Liver (tissue), 3 donors: ENCODE data around the gene PZP.

ENCODE experiments used
- EGR1 ChIP-seq, 2 donors: IDR thresholded peaks; 2 replicates each; pipeline ENCODE4 v1.6.1; 2016 to 2018; ENCODE audit warnings: antibody characterized with exemption in 2 of 2, low read depth in 2 of 2
- FOXA1 ChIP-seq: IDR thresholded peaks from 2 replicates; pipeline ENCODE4 v1.6.1; 2016; ENCODE audit warnings: antibody characterized with exemption
- GABPA ChIP-seq, 2 donors: IDR thresholded peaks in 1 of 2; conservative IDR thresholded peaks in 1 of 2; 2 replicates each; pipeline ENCODE4 v1.6.1; 2016; ENCODE audit warnings: antibody characterized with exemption in 2 of 2, mild to moderate bottlenecking in 1 of 2, moderate library complexity in 1 of 2
- HNF4A ChIP-seq, 2 donors: conservative IDR thresholded peaks; 2 replicates each; pipeline ENCODE4 v1.6.1; 2016; ENCODE audit warnings: antibody characterized with exemption in 2 of 2, mild to moderate bottlenecking in 2 of 2
- JUND ChIP-seq, 2 donors: IDR thresholded peaks; 2 replicates each; pipeline ENCODE4 v1.6.1; 2016; ENCODE audit warnings: antibody characterized with exemption in 2 of 2
- RAD21 ChIP-seq, 2 donors: IDR thresholded peaks; 2 replicates each; pipeline ENCODE4 v1.6.1; 2016; ENCODE audit warnings: antibody characterized with exemption in 2 of 2, mild to moderate bottlenecking in 2 of 2
- SP1 ChIP-seq: IDR thresholded peaks from 2 replicates; pipeline ENCODE4 v1.6.1; 2018; ENCODE audit warnings: antibody characterized with exemption, mild to moderate bottlenecking
- TAF1 ChIP-seq: conservative IDR thresholded peaks from 2 replicates; pipeline ENCODE4 v1.6.1; 2016; ENCODE audit warnings: antibody characterized with exemption, mild to moderate bottlenecking
- YY1 ChIP-seq: IDR thresholded peaks from 2 replicates; pipeline ENCODE4 v1.6.1; 2016; ENCODE audit warnings: antibody characterized with exemption, mild to moderate bottlenecking
- TF ChIP-seq, protein P1 (sequence below): fragments of 150-350 bp; IDR thresholded peaks from 2 replicates; pipeline ENCODE4 v1.5.1; 2017; ENCODE audit warnings: improper control_type of control experiment, low read depth, low read length; ENCODE audit not compliant: missing input control
- TF ChIP-seq, protein P2 (sequence below): IDR thresholded peaks from 2 replicates; pipeline ENCODE4 v1.6.1; 2016; ENCODE audit warnings: antibody characterized with exemption, mild to moderate bottlenecking
- TF ChIP-seq, protein P3 (sequence below): IDR thresholded peaks from 2 replicates; pipeline ENCODE4 v1.6.1; 2016; ENCODE audit warnings: antibody characterized with exemption
- TF ChIP-seq, protein P4 (sequence below): IDR thresholded peaks from 2 replicates; pipeline ENCODE4 v1.6.1; 2016; ENCODE audit warnings: antibody characterized with exemption
- TF ChIP-seq, protein P5 (sequence below): IDR thresholded peaks from 2 replicates; pipeline ENCODE4 v1.6.1; 2016; ENCODE audit warnings: antibody characterized with exemption
- donor health status: healthy.
- donor health status: healthy.

DNA sequence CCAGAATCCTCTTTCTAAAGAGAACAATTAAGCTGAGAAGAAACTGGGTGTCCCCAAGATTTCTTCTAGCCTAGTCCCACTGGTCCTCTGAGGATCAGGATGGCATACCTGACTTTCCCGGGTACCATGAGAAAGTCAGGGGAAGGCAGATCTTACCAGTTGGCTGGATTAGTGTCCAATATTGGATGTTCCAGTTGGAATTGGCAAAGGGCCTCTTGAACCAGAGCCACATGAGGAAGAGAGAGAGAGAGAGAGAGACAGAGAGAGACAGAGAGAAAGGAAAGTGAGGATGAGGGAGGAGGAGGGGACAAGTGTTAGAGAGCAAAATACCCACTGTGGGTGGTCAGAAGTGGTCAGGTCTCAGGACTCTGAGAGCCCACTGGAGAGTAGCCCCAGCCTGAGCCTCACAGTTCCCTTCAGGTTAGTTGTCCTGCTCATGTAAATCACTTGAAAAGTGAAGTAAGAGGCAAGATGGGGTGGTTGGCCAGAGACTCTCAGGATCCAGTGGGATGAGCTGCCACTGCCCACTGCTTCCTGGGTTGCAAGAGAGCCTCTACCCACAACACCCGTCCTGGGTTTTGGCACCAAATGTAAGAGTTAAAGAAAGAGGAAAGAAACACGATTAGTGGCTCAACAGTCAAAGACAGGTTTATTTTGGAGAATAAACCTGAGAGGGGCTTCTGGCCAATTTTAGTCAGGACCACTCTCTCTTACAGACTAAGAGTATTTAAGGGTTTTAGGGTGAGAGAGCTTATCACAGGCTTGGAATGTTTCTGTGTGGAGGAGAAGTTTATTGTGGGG is 64.1 kb downstream of the PZP start:
- TF ChIP-seq TAF1 (no peak), RAD21 (IDR thresholded peaks at IDR 0.05) (peak in 1 of 2 donors; percentile 25), SP1 (no peak), GABPA (IDR thresholded peaks at IDR 0.05 in 1 of 2, conservative IDR thresholded peaks at IDR 0.05 in 1 of 2) (no peak), JUND (IDR thresholded peaks at IDR 0.05) (no peak), EGR1 (IDR thresholded peaks at IDR 0.05; ENCODE audit: low read depth in 2 of 2) (no peak), YY1 (peak; percentile 16), HNF4A (conservative IDR thresholded peaks at IDR 0.05) (peak in 1 of 2 donors; percentile 20), FOXA1 (no peak)
- TF ChIP-seq, protein P1, sequence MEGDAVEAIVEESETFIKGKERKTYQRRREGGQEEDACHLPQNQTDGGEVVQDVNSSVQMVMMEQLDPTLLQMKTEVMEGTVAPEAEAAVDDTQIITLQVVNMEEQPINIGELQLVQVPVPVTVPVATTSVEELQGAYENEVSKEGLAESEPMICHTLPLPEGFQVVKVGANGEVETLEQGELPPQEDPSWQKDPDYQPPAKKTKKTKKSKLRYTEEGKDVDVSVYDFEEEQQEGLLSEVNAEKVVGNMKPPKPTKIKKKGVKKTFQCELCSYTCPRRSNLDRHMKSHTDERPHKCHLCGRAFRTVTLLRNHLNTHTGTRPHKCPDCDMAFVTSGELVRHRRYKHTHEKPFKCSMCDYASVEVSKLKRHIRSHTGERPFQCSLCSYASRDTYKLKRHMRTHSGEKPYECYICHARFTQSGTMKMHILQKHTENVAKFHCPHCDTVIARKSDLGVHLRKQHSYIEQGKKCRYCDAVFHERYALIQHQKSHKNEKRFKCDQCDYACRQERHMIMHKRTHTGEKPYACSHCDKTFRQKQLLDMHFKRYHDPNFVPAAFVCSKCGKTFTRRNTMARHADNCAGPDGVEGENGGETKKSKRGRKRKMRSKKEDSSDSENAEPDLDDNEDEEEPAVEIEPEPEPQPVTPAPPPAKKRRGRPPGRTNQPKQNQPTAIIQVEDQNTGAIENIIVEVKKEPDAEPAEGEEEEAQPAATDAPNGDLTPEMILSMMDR, result no peak
- TF ChIP-seq, protein P2, sequence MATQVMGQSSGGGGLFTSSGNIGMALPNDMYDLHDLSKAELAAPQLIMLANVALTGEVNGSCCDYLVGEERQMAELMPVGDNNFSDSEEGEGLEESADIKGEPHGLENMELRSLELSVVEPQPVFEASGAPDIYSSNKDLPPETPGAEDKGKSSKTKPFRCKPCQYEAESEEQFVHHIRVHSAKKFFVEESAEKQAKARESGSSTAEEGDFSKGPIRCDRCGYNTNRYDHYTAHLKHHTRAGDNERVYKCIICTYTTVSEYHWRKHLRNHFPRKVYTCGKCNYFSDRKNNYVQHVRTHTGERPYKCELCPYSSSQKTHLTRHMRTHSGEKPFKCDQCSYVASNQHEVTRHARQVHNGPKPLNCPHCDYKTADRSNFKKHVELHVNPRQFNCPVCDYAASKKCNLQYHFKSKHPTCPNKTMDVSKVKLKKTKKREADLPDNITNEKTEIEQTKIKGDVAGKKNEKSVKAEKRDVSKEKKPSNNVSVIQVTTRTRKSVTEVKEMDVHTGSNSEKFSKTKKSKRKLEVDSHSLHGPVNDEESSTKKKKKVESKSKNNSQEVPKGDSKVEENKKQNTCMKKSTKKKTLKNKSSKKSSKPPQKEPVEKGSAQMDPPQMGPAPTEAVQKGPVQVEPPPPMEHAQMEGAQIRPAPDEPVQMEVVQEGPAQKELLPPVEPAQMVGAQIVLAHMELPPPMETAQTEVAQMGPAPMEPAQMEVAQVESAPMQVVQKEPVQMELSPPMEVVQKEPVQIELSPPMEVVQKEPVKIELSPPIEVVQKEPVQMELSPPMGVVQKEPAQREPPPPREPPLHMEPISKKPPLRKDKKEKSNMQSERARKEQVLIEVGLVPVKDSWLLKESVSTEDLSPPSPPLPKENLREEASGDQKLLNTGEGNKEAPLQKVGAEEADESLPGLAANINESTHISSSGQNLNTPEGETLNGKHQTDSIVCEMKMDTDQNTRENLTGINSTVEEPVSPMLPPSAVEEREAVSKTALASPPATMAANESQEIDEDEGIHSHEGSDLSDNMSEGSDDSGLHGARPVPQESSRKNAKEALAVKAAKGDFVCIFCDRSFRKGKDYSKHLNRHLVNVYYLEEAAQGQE, result no peak
- TF ChIP-seq, protein P3, sequence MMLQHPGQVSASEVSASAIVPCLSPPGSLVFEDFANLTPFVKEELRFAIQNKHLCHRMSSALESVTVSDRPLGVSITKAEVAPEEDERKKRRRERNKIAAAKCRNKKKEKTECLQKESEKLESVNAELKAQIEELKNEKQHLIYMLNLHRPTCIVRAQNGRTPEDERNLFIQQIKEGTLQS, result no peak
- TF ChIP-seq, protein P4, sequence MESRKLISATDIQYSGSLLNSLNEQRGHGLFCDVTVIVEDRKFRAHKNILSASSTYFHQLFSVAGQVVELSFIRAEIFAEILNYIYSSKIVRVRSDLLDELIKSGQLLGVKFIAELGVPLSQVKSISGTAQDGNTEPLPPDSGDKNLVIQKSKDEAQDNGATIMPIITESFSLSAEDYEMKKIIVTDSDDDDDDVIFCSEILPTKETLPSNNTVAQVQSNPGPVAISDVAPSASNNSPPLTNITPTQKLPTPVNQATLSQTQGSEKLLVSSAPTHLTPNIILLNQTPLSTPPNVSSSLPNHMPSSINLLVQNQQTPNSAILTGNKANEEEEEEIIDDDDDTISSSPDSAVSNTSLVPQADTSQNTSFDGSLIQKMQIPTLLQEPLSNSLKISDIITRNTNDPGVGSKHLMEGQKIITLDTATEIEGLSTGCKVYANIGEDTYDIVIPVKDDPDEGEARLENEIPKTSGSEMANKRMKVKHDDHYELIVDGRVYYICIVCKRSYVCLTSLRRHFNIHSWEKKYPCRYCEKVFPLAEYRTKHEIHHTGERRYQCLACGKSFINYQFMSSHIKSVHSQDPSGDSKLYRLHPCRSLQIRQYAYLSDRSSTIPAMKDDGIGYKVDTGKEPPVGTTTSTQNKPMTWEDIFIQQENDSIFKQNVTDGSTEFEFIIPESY, result no peak
- TF ChIP-seq, protein P5, sequence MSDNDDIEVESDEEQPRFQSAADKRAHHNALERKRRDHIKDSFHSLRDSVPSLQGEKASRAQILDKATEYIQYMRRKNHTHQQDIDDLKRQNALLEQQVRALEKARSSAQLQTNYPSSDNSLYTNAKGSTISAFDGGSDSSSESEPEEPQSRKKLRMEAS, result no peak
